ENCODE results near the gene USP54.

Gene USP54

DNA sequence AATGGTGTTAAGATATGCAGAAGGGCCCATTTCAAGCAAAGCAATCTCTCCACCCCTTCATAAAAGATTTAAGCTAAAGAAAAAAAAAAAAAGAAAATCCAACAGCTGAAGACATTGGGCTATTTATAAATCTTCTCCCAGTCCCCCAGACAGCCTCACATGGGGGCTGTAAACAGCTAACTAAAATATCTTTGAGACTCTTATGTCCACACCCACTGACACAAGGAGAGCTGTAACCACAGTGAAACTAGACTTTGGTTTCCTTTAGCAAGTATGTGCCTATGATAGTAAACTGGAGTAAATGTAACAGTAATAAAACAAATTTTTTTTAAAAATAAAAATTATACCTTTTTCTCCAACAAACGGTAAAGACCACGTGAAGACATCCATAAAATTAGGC is 123.9 kb downstream of the USP54 start:
- no peak for DNase-seq (ENCODE audit: low read depth)

DNA sequence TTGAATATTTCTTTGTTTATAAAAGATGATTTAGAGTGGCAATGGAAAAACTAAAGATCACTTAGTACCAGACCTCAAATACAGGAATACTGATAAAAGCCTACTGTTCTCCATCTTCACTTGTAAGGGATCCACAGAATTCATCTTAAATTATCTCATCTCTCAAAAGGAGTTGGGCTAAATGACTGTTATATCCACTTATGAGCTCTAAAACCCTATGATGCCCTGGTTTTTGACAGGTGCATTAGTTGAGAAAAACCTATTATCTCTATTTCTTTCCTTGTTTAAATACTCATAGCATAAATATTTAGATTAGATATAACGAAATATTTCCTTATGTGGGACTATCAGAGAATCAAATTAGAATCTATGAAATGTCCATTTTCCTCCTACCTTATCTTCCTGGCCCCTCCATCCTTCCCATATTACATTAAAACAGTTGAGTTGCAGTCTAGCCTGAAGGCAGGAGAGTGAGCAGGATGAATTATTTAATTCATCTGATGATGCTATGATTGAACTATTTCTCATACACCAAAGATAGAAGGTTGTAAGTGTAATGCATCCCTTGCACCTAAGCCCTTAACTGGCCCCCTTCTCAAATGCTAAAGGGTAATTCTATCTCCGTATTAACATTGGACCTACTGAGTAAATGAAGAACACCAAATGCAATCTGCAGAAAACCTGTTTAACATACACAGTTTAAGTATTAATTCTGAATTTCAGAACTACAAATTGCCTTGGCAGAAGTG is 125.0 kb downstream of the USP54 start:
- no peak for DNase-seq (ENCODE audit: low read depth)

DNA sequence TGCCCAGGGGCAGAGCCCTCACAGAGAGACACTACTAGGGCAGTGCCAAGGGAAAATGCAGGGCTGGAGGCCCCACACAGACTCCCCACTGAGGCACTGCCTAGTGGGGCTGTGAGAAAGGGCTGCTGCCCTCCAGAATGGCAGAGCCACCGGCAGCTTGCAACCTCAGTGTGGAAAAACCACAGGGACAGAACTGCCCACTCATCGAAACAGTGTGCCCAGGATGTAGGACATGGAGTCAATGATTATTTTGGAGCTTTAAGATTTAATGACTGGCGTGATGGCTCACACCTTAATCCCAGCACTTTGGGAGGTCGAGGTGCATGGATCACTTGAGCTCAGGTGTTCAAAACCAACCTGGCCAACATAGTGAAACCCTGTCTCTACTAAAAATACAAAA is 130.2 kb downstream of the USP54 start:
- no peak for DNase-seq (ENCODE audit: low read depth)

DNA sequence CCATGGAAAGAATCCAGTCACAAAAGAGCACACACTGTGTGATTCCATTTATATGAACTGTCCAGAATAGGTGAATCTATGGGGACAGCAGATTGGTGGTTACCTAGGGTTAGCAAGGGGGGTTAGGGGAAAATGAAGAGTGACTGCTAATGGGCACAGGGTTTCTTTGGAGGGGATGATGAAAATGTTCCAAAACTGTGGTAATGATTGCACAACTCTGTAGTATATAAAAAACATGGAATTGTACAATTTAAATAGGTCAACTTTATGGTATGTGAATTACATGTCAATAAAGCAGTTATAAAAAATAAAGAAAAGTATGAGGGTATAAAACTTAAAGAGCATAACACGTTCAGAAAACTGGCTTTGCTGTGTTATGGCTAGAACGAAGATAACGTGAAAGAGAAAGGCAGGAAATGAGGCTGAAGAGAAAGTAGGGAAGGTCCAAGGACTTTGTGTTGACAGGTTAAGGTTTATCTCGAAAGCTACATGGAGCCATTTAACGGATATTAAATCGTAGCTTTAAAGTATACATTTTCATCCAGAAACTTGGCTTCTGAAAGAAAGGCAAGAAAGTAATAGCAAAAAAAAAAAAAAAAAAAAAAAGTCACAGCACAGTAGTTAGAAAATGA is 131.3 kb downstream of the USP54 start:
- no peak for DNase-seq (ENCODE audit: low read depth)

DNA sequence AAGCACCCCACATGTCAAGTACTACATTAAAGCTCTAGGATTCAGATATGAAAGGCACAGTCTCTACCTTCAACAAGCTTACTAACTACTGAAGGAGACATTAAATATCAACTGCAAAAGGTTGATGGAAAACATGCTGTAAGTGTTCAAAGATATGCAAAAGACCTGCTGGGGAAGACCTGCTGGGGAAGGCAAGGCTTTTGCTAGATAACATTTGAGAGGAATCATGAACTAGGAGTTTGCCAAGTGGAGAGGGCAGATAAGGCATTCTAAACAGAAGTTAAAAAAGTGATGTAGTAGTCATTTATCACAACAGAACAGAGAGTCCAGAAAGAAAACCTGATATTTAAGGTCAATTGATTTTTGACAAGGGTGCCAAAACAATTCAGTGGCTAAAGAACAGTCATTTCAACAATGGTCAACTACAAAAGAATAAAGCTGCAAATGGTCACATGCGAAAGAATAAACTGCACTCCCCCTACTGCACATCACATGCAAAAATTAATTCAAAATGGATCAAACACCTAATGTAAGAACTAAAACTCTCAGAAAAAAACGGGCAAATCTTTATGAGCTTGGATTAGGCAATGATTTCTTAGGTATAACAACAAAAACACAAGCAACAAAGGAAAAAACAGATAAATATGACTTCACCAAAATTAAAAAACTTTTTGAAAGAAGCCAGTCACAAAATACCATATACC is 134.8 kb downstream of the USP54 start:
- DNase-seq (ENCODE audit: low read depth): peak; percentile 45

DNA sequence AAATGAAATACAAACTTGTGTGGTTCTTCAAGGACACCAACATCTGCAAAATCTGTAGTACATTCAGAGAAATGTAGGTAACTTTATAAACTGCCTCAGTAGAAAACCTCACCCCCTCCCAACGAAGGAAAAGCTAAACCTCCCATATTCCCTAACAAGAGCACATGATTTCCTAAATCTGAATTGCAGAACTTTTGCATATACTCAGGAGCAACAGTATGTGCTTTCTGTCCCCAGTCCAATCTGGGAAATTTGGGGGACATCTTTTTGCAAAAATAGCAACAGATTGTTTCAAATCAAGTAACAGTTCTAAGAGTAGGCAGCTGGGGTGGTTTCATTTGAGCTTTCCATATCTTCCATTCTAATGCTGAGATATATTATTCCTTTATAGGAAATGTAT is 142.0 kb downstream of the USP54 start:
- DNase-seq (ENCODE audit: low read depth): no peak

DNA sequence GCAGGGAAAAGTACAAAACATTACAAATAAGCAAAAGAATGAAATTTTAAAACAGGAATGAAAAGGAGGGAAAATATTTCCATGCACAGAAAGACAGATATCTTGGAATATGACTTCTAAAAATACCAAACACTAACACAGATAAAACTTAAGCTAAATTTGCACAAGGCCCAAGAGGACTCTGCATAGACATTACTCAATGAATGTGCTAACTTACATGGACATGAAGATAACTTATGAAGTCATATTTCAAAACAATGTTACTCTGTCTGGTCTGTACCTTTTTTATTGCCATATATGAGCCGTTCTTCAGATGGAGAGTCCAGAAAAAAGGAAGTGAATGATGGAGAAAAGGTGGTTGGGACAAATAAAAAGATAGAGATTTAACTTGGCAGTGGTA is 142.8 kb downstream of the USP54 start:
- no peak for DNase-seq (ENCODE audit: low read depth)

All from CMK (cell line).